Measurements from ENCODE around the gene IFITM1. TPM values are rescaled to one million over a fixed set of nuclear protein-coding genes. Genes with fewer than 3 reads are reported as not detected.

The IFITM1 gene
- total and polyA plus RNA-seq, 2 of the 8 experiments (the other 6 are each of a cell fraction or from before 2014, with no cell fraction given), result 394 to 1,464 TPM

- Histone ChIP-seq H3K4me2 (ENCODE audit: insufficient read depth in 1 of 2, low read depth in 2 of 2, low read length in 2 of 2) (peak overlapping the region; percentile 63 to 84), H2BK20ac (ENCODE audit: low read length) (0 out of 2 replicates have a peak overlapping the region, but pooled peaks have one; percentile 6), H2BK12ac (ENCODE audit: low read depth, low read length) (peak overlapping the region; percentile 94; the same call in 1 of the 2 replicates)
Observed at GRCh38 chr11:289712-290620, 23.9 kb upstream of the IFITM1 start.

More at GRCh38 chr11:289712-290620, 23.9 kb upstream of the IFITM1 start:
- peak overlapping the region; percentile 99 for H3K4ac ChIP-seq (replicated peaks; ENCODE audit: insufficient read length, low read depth, low read length)
- no peak overlapping the region for H3K56ac ChIP-seq (replicated peaks; ENCODE audit: insufficient read length, low read depth, low read length)
- no peak overlapping the region for H3K27ac ChIP-seq (ENCODE audit: low read depth, low read length)
- H3K23ac ChIP-seq (ENCODE audit: insufficient read length), result no peak overlapping the region
- peaks cover 3 to 27% (median 15%) of the 10 kb centered on the region in 4 experiments; a peak in 6 of 8 replicates for H3K36me3 ChIP-seq (ENCODE audit: control insufficient read depth in 2 of 4, insufficient read depth in 4 of 4, low read length in 3 of 4)
- H4K20me1 ChIP-seq (replicated peaks in 1 of 2; ENCODE audit: control insufficient read depth in 1 of 2, insufficient read depth in 2 of 2, low read length in 2 of 2), result no peaks in the 10 kb centered on the region
- H3K27me3 ChIP-seq (replicated peaks in 1 of 4; ENCODE audit: control insufficient read depth in 3 of 4, extremely low read depth in 1 of 4, insufficient read depth in 3 of 4, low read length in 3 of 4), result peaks cover 5 to 16% (median 13%) of the 10 kb centered on the region in 4 experiments; a peak in 6 of 7 replicates
- H2AK5ac ChIP-seq (ENCODE audit: low read depth, low read length), result peak overlapping the region; percentile 87; the same call in 1 of the 2 replicates
- no peak for DNase-seq (ENCODE audit: low read depth in 1 of 2, low spot score in 2 of 2)
- WGBS, 2 experiments (ENCODE audit: extremely low coverage in 1 of 2, insufficient coverage in 1 of 2, insufficient read length in 1 of 2, insufficient replicate concordance in 2 of 2, low coverage in 1 of 2, low lambda C conversion rate in 2 of 2, missing lambda C conversion rate in 1 of 2), result 90% methylated on average over 41 of the region's 48 CpGs; no CpG with 5 or more reads in 1 of the 2 experiments
- peaks cover 0 to 41% (median 29%) of the 10 kb centered on the region in 4 experiments; a peak in 6 of 7 replicates for H3K4me1 ChIP-seq (replicated peaks in 1 of 4; ENCODE audit: control insufficient read depth in 3 of 4, insufficient read depth in 4 of 4, low read length in 3 of 4)
- H2BK5ac ChIP-seq (ENCODE audit: low read depth, low read length), result peak overlapping the region; percentile 97; the same call in 1 of the 2 replicates
- ChIA-PET POLR2A (ENCODE audit: partially characterized antibody) (interaction anchor here (0.8 to 3.0 kb wide), 10 partner anchors 9 to 199 kb away, joined by 3 to 14 read pairs (median 4); partner anchors contain the start of genes B4GALNT4 and IFITM5), CTCF (ENCODE audit: partially characterized antibody) (interaction anchor here (0.6 to 3.9 kb wide), 13 partner anchors 9 to 190 kb away, joined by 3 to 30 read pairs (median 3); no protein-coding TSS in a partner anchor)
- H3K14ac ChIP-seq (ENCODE audit: insufficient read length), result no peak overlapping the region
- no peak overlapping the region for H4K5ac ChIP-seq (ENCODE audit: insufficient read length, low read depth, low read length)
- no peak overlapping the region for H3K9ac ChIP-seq (replicated peaks in 1 of 4; ENCODE audit: extremely low read depth in 1 of 4, low read depth in 3 of 4, low read length in 3 of 4)
- peaks cover 5% of the 10 kb centered on the region; the same call in 1 of the 2 replicates for H3K23me2 ChIP-seq (ENCODE audit: low read depth, low read length)
- peak overlapping the region; percentile 35; the same call in 1 of the 2 replicates for H4K8ac ChIP-seq (ENCODE audit: extremely low read depth, insufficient read depth, low read length)
- peaks cover 0 to 3% of the 10 kb centered on the region in 2 experiments; a peak in 1 of 4 replicates for H3K9me3 ChIP-seq (ENCODE audit: insufficient read depth in 2 of 2, low read depth in 1 of 2, low read length in 1 of 2)
- FAIRE-seq, result no peak
- peak overlapping the region; percentile 97 for H4K91ac ChIP-seq (replicated peaks; ENCODE audit: insufficient read length, low read length)
- H3K79me1 ChIP-seq (ENCODE audit: low read depth, low read length), result 0 out of 2 replicates have a peak, but pooled peaks cover 4% of the 10 kb centered on the region
- no peak overlapping the region for H2AFZ ChIP-seq (ENCODE audit: low read length)
- H3K79me2 ChIP-seq (ENCODE audit: control insufficient read depth in 1 of 2, insufficient read depth in 2 of 2, low read length in 2 of 2), result no peaks in the 10 kb centered on the region
- peak overlapping the region; percentile 7; the same call in 1 of the 2 replicates for H3K18ac ChIP-seq (ENCODE audit: extremely low read depth, low read length)
- no peak overlapping the region for H2BK120ac ChIP-seq (replicated peaks; ENCODE audit: low read depth, low read length)
- TF ChIP-seq E2F6 (IDR thresholded peaks at IDR 0.05), result no peak
- 0 out of 2 replicates have a peak, but pooled peaks have one; percentile 8 for TF ChIP-seq MAX (IDR thresholded peaks at IDR 0.05)
- TF ChIP-seq SIRT6 (IDR thresholded peaks at IDR 0.05; ENCODE audit: low read length), result no peak
- H2BK15ac ChIP-seq (ENCODE audit: low read length), result peak overlapping the region; percentile 95; the same call in 1 of the 2 replicates
- H3K4me3 ChIP-seq (ENCODE audit: extremely low read depth in 1 of 4, insufficient read depth in 2 of 4, low read depth in 3 of 4, low read length in 4 of 4), result peak overlapping the region; percentile 1 to 53 (median 24); a peak in 5 of 8 replicates
